Measurements from ENCODE around the gene ABCA13. TPM values are rescaled to one million over a fixed set of nuclear protein-coding genes. Genes with fewer than 3 reads are reported as not detected.

The ABCA13 gene
- total RNA-seq, 1 donor from 2014 or later: 0.35 TPM

DNA sequence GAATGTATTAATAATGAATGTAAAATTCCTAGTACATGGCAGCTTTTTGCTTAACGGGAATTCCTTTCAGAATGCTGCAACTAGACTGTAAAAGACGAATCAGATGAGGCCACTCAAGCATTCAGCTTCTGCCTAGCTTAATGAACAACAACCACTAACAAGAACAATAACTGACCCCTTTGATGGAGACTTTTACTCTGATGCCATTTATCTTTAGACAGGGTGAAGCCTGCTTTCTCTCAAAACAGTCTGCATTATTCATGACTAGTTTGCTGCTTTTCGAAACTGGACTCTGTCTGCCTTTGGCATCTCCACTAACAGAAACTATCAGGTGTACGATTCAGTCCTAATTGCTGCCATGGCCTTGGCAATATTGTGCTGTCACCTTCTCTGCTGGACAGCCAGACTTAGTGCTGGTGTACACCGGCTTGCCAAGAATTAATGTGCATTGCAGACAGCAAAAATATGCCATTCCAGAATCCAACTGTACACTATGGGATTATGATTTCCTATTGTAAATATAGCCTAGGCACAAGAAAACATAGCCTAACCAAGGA is 457.6 kb downstream of the ABCA13 start:
- no peaks in the 10 kb centered on the region for H3K36me3 ChIP-seq
- no peaks in the 10 kb centered on the region for H3K9me3 ChIP-seq
- H3K27me3 ChIP-seq: no peaks in the 10 kb centered on the region
- DNase-seq (no peak), ATAC-seq (no peak)
- intact Hi-C loops (cut with DNase I): no loop called here
- H3K4me1 ChIP-seq: no peaks in the 10 kb centered on the region
- H3K27ac ChIP-seq: no peak overlapping the region
- H3K4me3 ChIP-seq: no peak overlapping the region
- TF ChIP-seq, protein P1, sequence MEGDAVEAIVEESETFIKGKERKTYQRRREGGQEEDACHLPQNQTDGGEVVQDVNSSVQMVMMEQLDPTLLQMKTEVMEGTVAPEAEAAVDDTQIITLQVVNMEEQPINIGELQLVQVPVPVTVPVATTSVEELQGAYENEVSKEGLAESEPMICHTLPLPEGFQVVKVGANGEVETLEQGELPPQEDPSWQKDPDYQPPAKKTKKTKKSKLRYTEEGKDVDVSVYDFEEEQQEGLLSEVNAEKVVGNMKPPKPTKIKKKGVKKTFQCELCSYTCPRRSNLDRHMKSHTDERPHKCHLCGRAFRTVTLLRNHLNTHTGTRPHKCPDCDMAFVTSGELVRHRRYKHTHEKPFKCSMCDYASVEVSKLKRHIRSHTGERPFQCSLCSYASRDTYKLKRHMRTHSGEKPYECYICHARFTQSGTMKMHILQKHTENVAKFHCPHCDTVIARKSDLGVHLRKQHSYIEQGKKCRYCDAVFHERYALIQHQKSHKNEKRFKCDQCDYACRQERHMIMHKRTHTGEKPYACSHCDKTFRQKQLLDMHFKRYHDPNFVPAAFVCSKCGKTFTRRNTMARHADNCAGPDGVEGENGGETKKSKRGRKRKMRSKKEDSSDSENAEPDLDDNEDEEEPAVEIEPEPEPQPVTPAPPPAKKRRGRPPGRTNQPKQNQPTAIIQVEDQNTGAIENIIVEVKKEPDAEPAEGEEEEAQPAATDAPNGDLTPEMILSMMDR (IDR thresholded peaks at IDR 0.05): no peak

DNA sequence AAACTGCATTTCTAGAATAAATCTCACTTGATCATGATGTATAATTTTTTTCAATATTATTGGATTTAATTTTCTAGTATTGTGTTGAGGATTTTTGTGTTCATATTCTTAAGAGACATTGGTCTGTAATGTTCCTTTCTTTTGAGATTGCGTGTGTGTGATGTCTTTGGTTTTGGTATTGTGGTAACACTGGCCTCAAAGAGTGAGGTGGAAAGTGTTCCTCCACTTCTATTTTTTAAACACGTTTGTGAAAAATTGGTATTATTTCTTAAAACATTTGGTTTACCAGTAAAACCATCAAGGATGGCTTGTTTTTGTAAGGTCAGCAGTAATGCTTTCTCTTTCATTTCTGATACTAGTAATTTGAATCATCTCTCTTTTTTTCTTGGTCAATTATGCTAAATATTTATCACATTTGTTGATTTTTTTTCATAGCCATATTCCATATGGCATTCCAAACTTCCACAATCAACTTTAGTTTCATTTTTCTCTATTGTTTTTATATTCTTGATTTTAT is 462.9 kb downstream of the ABCA13 start:
- no peak for ATAC-seq
- H3K27me3 ChIP-seq: no peaks in the 10 kb centered on the region
- H3K4me3 ChIP-seq: no peak overlapping the region

DNA sequence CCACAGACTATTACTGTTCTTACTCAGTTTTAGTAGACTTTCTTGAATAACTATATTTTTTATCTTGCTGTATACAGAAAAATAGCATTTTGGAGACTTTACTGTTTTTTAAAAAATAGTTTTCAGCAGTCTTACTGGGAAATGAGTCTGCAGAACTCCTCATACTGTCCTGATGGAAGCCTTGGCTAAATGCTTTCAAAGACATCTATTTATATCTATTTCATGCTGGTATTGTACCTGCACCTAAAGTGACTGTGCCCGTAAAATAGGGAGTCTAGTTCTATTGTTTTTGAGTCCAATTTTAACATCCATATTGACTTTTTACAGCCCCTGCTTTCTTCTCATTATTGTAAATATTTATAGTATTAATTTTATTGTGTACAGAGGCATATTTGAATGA is 464.5 kb downstream of the ABCA13 start:
- TF ChIP-seq, protein P1 (IDR thresholded peaks at IDR 0.05): no peak
- intact Hi-C loops (cut with DNase I): no loop called here
- ATAC-seq (no peak), DNase-seq (no peak)
- no peak overlapping the region for H3K27ac ChIP-seq
- no peaks in the 10 kb centered on the region for H3K9me3 ChIP-seq
- no peak overlapping the region for H3K4me3 ChIP-seq
- no peaks in the 10 kb centered on the region for H3K36me3 ChIP-seq
- H3K27me3 ChIP-seq: no peaks in the 10 kb centered on the region
- H3K4me1 ChIP-seq: no peaks in the 10 kb centered on the region

More for the DNA sequence above, 462.9 kb downstream of the ABCA13 start:
- Histone ChIP-seq H3K27ac (no peak overlapping the region), H3K36me3 (no peaks in the 10 kb centered on the region), H3K4me1 (no peaks in the 10 kb centered on the region), H3K9me3 (no peaks in the 10 kb centered on the region)
- TF ChIP-seq, protein P1 (IDR thresholded peaks at IDR 0.05): no peak
- no peak for DNase-seq
- intact Hi-C loops (cut with DNase I): no loop called here

DNA sequence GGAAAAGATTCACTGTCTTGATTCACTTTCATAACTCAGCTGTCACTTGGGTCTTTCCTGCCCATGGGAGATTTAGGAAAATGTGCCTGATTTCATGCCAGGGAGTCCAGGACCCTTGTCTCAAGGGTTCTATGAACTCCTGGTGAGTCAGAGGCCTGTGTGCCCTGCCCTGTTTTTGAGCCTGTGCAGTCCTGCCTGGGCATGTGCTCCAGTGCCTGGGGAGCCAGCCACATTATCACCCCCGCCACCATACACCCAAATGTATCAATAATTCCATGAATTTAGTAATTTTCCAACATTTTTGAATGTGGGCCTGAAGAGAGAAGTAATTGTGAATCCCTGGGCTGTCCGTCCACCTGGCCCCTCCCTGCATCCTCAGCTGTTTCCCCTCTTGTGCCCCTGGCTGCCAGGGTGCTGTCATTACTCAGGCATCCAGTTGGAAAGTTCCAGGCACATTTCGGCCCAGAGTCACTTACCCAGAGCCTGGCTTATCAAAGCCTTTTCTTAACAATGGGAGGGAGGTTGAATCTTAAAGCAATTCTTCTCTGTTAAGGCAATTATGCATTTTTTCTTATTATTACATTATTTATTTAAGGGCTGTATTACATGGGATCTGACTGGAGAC is 465.2 kb downstream of the ABCA13 start:
- Histone ChIP-seq H3K4me1 (no peaks in the 10 kb centered on the region), H3K36me3 (no peaks in the 10 kb centered on the region), H3K27ac (no peak overlapping the region), H3K9me3 (no peaks in the 10 kb centered on the region), H3K27me3 (no peaks in the 10 kb centered on the region), H3K4me3 (no peak overlapping the region)
- TF ChIP-seq, protein P1 (IDR thresholded peaks at IDR 0.05): no peak
- no peak for ATAC-seq
- intact Hi-C loops (cut with DNase I): no loop called here
- no peak for DNase-seq

DNA sequence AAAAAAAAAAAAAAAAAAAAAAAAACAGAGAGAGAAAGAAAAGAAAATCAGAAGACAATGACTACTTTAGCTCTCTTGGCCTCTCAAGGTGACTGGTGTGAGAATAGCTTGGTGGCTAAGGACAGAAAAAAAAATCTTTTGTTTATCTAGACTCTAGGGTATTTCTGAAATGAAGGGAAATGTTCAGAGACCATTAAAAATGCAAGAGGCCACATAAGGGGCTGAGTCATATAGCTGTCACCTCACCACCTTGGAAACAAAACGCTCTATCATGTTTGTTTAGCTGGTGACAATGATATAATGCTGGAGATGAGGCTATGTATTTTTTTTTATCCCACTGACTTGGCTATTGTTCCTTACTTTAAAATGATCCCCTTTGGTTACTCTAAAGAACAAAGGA is 466.1 kb downstream of the ABCA13 start:
- Histone ChIP-seq H3K9me3 (no peaks in the 10 kb centered on the region), H3K27me3 (no peaks in the 10 kb centered on the region), H3K36me3 (no peaks in the 10 kb centered on the region), H3K4me3 (no peak overlapping the region), H3K27ac (no peak overlapping the region), H3K4me1 (no peaks in the 10 kb centered on the region)
- no peak for ATAC-seq
- TF ChIP-seq, protein P1 (IDR thresholded peaks at IDR 0.05): no peak
- no peak for DNase-seq
- intact Hi-C loops (cut with DNase I): no loop called here
